ENCODE measurements around the gene SLX4.
"Not testable (repeated sequence)": the region's sequence is repeated elsewhere in the genome, so short reads cannot be mapped to it uniquely, and the experiment has no call there.

The SLX4 gene, protein sequence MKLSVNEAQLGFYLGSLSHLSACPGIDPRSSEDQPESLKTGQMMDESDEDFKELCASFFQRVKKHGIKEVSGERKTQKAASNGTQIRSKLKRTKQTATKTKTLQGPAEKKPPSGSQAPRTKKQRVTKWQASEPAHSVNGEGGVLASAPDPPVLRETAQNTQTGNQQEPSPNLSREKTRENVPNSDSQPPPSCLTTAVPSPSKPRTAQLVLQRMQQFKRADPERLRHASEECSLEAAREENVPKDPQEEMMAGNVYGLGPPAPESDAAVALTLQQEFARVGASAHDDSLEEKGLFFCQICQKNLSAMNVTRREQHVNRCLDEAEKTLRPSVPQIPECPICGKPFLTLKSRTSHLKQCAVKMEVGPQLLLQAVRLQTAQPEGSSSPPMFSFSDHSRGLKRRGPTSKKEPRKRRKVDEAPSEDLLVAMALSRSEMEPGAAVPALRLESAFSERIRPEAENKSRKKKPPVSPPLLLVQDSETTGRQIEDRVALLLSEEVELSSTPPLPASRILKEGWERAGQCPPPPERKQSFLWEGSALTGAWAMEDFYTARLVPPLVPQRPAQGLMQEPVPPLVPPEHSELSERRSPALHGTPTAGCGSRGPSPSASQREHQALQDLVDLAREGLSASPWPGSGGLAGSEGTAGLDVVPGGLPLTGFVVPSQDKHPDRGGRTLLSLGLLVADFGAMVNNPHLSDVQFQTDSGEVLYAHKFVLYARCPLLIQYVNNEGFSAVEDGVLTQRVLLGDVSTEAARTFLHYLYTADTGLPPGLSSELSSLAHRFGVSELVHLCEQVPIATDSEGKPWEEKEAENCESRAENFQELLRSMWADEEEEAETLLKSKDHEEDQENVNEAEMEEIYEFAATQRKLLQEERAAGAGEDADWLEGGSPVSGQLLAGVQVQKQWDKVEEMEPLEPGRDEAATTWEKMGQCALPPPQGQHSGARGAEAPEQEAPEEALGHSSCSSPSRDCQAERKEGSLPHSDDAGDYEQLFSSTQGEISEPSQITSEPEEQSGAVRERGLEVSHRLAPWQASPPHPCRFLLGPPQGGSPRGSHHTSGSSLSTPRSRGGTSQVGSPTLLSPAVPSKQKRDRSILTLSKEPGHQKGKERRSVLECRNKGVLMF (N-terminal part only)

DNA sequence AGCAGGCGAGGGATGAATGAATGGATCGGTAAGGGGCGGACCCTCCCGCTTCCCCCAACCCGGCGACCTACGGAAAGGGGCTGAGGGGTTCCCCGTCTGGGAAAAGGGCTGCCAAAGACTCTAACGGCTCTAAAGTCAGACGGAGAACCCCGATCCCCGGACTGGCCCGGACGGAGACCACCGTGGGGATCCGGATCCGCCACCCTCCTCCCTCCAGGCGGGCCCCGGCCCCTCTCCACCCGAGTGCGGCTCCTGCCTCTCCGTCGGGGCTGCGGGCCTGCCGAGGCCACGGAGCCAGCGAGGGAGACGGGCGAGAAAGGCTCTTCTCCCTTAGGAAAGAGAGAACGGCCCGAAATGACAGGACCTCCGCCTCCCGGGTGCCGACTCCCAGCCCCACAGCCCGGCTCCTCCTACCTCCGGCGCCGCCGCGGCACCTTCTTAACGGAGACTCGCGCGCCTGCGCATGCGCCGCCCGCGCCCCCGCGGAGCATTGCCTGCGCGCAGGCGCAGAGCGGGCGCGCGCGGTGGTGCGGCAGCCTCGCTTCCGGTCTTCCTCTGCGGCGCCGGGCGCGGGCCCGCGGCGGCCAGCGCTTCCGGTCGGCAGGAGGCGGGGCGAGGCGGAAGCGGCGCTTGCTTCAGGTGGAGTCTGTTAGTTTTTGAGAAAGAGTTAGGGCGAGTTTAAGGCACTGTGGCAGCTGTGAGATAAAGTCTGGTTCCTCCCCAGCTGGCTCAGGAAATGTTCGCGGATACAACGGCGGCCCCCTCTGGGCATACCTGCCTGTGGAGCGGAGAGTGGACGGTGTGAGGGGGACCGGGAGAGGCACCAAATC, at the start of gene SLX4:
Gene SLX4, minus strand, starts transcription at position 461 of the 830 bp plus-strand sequence. CDS start 2,642 bp downstream, outside the sequence.
- peak; percentile 95 for DNase-seq (ENCODE audit: low spot score)

GRCh38 chr16:3659251-3659650, 47.8 kb upstream of the SLX4 start:
- DNase-seq (ENCODE audit: low spot score), result no peak

DNA sequence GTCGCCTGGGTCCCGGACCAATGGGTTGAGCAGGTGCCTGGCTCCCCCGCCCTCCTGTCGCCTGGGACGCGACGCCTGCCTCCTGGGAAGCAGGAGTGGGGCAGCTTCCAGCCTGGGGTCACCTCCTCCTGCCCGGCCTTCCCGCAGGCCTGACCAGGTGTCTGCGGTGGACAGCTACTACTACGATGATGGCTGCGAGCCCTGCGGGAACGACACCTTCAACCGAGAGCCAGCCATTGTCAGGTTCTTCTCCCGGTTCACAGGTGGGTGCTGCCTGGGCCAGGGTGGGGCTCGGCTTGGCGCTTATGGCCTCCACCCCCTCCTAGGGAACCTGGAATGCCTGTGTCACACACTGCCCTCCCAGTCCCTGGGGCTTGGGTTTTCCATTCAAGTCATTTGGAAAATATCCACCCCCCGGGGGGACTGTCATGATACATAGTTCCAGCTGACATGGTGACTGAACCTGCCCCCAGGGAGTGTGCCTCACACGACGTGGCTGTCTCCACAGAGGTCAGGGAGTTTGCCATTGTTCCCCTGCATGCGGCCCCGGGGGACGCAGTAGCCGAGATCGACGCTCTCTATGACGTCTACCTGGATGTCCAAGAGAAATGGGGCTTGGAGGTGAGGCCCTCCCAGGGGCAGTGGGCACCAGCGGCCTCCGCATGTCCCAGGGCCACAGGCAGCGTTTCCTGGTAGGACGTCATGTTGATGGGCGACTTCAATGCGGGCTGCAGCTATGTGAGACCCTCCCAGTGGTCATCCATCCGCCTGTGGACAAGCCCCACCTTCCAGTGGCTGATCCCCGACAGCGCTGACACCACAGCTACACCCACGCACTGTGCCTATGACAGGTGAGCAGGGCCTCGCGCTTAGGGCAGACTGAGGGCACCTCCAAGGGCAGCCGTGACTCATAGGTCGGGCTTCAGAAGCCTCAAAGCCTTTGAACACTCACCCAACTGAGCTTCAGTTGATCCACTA, 45.4 kb upstream of the SLX4 start:
- no peak for DNase-seq (ENCODE audit: low spot score)

DNA sequence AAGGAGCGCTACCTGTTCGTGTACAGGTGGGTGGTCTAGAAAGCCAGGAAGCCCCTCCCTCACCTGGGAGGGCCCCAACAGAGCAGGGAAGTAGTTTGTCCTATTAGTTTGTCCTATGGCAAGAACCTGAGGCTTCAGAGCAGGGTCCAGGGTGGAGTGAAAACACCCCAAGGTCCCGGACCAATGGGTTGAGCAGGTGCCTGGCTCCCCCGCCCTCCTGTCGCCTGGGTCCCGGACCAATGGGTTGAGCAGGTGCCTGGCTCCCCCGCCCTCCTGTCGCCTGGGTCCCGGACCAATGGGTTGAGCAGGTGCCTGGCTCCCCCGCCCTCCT, 44.7 kb upstream of the SLX4 start:
- DNase-seq (ENCODE audit: low spot score), result not testable (repeated sequence)

- DNase-seq (ENCODE audit: low spot score), result no peak
Measured at GRCh38 chr16:3655396-3656159, 44.2 kb upstream of the SLX4 start.

DNA sequence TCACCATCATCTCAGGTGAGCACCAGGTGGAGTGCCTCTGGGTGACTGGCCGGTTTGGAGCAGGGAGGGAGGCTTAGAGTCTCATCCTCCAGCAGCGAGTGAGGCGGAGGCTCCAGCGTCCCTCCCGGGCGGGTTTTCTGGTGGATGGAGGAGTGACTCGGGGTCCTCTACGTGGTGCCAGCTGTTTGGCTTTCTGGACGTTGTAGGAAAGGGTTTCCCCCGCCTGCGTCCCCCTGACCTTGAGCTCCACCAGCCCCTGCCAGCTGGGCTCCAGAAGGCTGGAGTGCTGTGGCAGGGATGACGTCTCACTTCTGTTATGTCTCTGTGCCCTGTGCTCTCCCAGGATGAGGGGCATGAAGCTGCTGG, 43.6 kb upstream of the SLX4 start:
- DNase-seq (ENCODE audit: low spot score), result no peak

- DNase-seq (ENCODE audit: low spot score), result peak; percentile 87
Measured at GRCh38 chr16:3654249-3654991, 43.0 kb upstream of the SLX4 start, which contains the start of gene DNASE1. Gene DNASE1 (plus strand): TSS chr16:3654691. CDS start chr16:3655374, 683 bp downstream.

- no peak for DNase-seq (ENCODE audit: low spot score)
Measured at GRCh38 chr16:3652373-3653195, 41.2 kb upstream of the SLX4 start.

- DNase-seq (ENCODE audit: low spot score), result no peak
Measured at GRCh38 chr16:3651461-3652372, 40.3 kb upstream of the SLX4 start.

GRCh38 chr16:3650631-3651265, 39.3 kb upstream of the SLX4 start:
- DNase-seq (ENCODE audit: low spot score), result no peak

DNA sequence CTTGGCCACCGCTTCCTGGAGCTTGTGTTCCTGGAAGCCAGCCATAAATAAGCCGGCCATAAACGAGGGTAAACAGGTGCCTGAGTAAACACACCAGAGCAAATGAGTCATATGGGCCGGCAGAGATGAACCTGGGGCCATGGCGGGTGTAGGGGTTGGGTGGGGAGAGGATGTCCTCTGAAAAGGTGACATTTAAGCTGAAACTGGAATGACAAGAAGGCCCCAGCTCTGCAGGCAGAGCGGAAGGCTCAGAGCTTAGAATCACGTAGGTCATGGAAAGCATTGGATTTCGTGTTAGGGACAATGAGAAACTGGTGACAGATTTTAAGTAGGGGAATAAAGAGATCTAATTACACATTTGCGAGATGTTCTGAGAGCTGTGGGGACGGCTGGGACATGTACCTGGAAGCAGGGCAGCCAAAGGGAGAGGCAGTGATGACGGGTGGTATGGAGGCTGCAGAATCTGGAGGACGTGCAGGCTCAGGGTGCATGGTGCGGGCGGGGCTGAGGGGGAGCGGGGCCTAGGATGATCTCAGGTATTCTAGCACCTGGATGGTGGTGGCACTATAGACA, 35.0 kb upstream of the SLX4 start:
- peak; percentile 90 for DNase-seq (ENCODE audit: low spot score)

GRCh38 chr16:3645504-3646347, 34.3 kb upstream of the SLX4 start:
- no peak for DNase-seq (ENCODE audit: low spot score)

GRCh38 chr16:3645108-3645503, 33.7 kb upstream of the SLX4 start:
- no peak for DNase-seq (ENCODE audit: low spot score)

DNA sequence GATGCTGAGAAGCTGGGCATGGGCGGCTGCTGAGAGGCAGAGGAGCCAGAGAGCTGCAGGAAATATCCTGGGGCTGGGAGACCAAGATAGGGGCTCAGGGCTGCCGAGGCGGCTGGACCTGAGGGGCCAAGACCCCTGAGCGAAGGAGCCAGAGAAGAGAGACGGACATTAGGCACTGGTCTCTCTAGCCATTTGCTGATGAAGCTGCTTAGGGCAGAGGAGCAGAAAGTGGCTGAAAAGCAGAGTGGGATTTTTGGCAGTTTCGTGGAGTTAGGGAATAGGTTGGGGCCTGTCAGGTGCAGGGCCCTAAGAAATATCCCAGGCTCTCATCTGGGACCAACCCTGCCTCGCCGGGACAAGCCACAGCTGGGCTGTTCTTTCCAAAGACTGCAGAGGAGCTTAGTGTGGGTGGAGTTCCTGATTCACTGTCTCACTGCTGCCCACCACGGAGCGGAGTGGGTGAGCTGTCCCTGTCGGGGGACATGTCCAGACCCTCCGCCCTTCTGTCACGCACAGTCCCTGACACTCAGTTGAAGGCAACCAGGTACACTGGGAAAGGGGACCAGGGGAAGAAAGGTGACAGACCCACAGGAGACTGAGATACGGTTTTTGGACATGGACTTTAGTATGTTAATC, 31.8 kb upstream of the SLX4 start:
- DNase-seq (ENCODE audit: low spot score), result no peak
